Left ventricle myocardium inferior (tissue), 1 donor: Measurements from ENCODE around the gene P4HA3. TPM values are rescaled to one million over a fixed set of nuclear protein-coding genes. Genes with fewer than 3 reads are reported as not detected.
"Not testable (repeated sequence)": the region's sequence is repeated elsewhere in the genome, so short reads cannot be mapped to it uniquely, and the experiment has no call there.

ENCODE experiments used
- DNase-seq: peaks from one replicate; pipeline ENCODE4 v3.0.0-alpha.2; 2020
- H3K27ac ChIP-seq: fragments of 200-600 bp; replicated peaks from 2 replicates; pipeline ENCODE4 v1.8.0; 2021
- H3K27me3 ChIP-seq: fragments of 200-600 bp; 2 replicates; pipeline ENCODE4 v1.8.0; 2021; ENCODE audit warnings: low read depth
- H3K36me3 ChIP-seq: fragments of 200-600 bp; 2 replicates; pipeline ENCODE4 v1.8.0; 2021
- H3K4me1 ChIP-seq: fragments of 200-600 bp; 2 replicates; pipeline ENCODE4 v1.8.0; 2021
- H3K4me3 ChIP-seq: fragments of 200-600 bp; 2 replicates; pipeline ENCODE4 v1.8.0; 2021; ENCODE audit warnings: mild to moderate bottlenecking, moderate library complexity
- H3K9me3 ChIP-seq: fragments of 200-600 bp; replicated peaks from 2 replicates; pipeline ENCODE4 v1.8.0; 2021
- CTCF ChIP-seq: fragments of 200-600 bp; IDR thresholded peaks from 2 replicates; pipeline ENCODE4 v1.8.0; 2021; ENCODE audit warnings: antibody characterized with exemption, mild to moderate bottlenecking, borderline replicate concordance
- intact Hi-C: fragments of 100-400 bp; cut with micrococcal nuclease; formaldehyde crosslinking; loops from one replicate; pipeline ENCODE4 v1.11.0; 2022
- total RNA-seq: library from RNA; stranded (reverse); fragmentation: NEBNext Ultra II Directional; extraction: Animal tissue kit (Norgen Biotek cat#: 25700); gene quantifications from one replicate; pipeline ENCODE4 v1.2.1, GENCODE V29; 2021
- donor health status: DM: no; HTN: yes; CAD: no; lungs with severe emphysema.

The P4HA3 gene
- total RNA-seq, 1 donor from 2014 or later, result 0.16 TPM

- no peak for DNase-seq
- no peaks in the 10 kb centered on the region for H3K36me3 ChIP-seq
- H3K27ac ChIP-seq, result no peak overlapping the region
- intact Hi-C loops, result no loop called here
- no peaks in the 10 kb centered on the region for H3K4me1 ChIP-seq
- H3K4me3 ChIP-seq, result no peak overlapping the region
- no peaks in the 10 kb centered on the region for H3K27me3 ChIP-seq
- no peaks in the 10 kb centered on the region for H3K9me3 ChIP-seq
- TF ChIP-seq CTCF, result no peak
Measured at GRCh38 chr11:74341921-74342320, 30.5 kb upstream of the P4HA3 start.

GRCh38 chr11:74339619-74340018 lies 28.2 kb upstream of the P4HA3 start:
- Histone ChIP-seq H3K4me3 (no peak overlapping the region), H3K27me3 (no peaks in the 10 kb centered on the region), H3K36me3 (no peaks in the 10 kb centered on the region), H3K4me1 (no peaks in the 10 kb centered on the region), H3K9me3 (no peaks in the 10 kb centered on the region), H3K27ac (no peak overlapping the region)
- no peak for TF ChIP-seq CTCF
- no peak for DNase-seq
- intact Hi-C loops, result loop anchor here (10.0 kb wide), 1 partner anchor 85 kb away; no protein-coding TSS in a partner anchor

- H3K4me1 ChIP-seq, result no peaks in the 10 kb centered on the region
- intact Hi-C loops, result loop anchor here (10.0 kb wide), 1 partner anchor 84 kb away; no protein-coding TSS in a partner anchor
- H3K27me3 ChIP-seq, result no peaks in the 10 kb centered on the region
- no peaks in the 10 kb centered on the region for H3K36me3 ChIP-seq
- H3K4me3 ChIP-seq, result no peak overlapping the region
- TF ChIP-seq CTCF, result no peak
- H3K9me3 ChIP-seq, result no peaks in the 10 kb centered on the region
- no peak overlapping the region for H3K27ac ChIP-seq
- no peak for DNase-seq
Measured at GRCh38 chr11:74338963-74339362, 27.5 kb upstream of the P4HA3 start.

- intact Hi-C loops, result loop anchor here (10.0 kb wide), 1 partner anchor 78 kb away; no protein-coding TSS in a partner anchor
- no peaks in the 10 kb centered on the region for H3K4me1 ChIP-seq
- H3K9me3 ChIP-seq, result no peaks in the 10 kb centered on the region
- no peak overlapping the region for H3K27ac ChIP-seq
- H3K4me3 ChIP-seq, result no peak overlapping the region
- no peak for DNase-seq
- H3K27me3 ChIP-seq, result no peaks in the 10 kb centered on the region
- TF ChIP-seq CTCF, result no peak
- no peaks in the 10 kb centered on the region for H3K36me3 ChIP-seq
Measured at GRCh38 chr11:74333193-74333592, 21.8 kb upstream of the P4HA3 start.

- intact Hi-C loops, result loop anchor here (10.0 kb wide), 1 partner anchor 77 kb away; no protein-coding TSS in a partner anchor
- no peak for TF ChIP-seq CTCF
- DNase-seq, result no peak
- no peaks in the 10 kb centered on the region for H3K9me3 ChIP-seq
- no peak overlapping the region for H3K4me3 ChIP-seq
- H3K27me3 ChIP-seq, result no peaks in the 10 kb centered on the region
- no peaks in the 10 kb centered on the region for H3K36me3 ChIP-seq
- H3K27ac ChIP-seq, result no peak overlapping the region
- no peaks in the 10 kb centered on the region for H3K4me1 ChIP-seq
Measured at GRCh38 chr11:74332291-74332690, 20.9 kb upstream of the P4HA3 start.

GRCh38 chr11:74331000-74331399 lies 19.6 kb upstream of the P4HA3 start:
- H3K9me3 ChIP-seq, DNase-seq, H3K36me3 ChIP-seq, H3K27me3 ChIP-seq, H3K4me3 ChIP-seq, H3K27ac ChIP-seq: not testable (repeated sequence)
- intact Hi-C loops, result loop anchor here (10.0 kb wide), 1 partner anchor 76 kb away; no protein-coding TSS in a partner anchor
- peaks cover 13% of the 10 kb centered on the region for H3K4me1 ChIP-seq
